K562 (cell line): ENCODE measurements around the gene SEC61A1. TPM values are rescaled to one million over a fixed set of nuclear protein-coding genes. Genes with fewer than 3 reads are reported as not detected.
A peak's percentile ranks its signal among the peaks of the same experiment; 100 is the strongest.

ENCODE experiments used
- ATAC-seq: fragments of 200-7000 bp; cut with Tn5 transposase; 3 replicates; pipeline ENCODE4 v1.9.1; 2020; ENCODE audit warnings: moderate library complexity
- BruUV-seq: library from RNA; stranded (reverse); fragments of 400-500 nt; replicated peaks from 2 replicates; lab custom pipeline; 2021; lab: Mats Ljungman, UMichigan
- CTCF ChIA-PET: fragments of 300-600 bp; formaldehyde crosslinking; extraction: SDS; loops from one replicate; lab custom pipeline; 2021; ENCODE audit warnings: low intra/inter-chr PET ratio; lab: Yijun Ruan, JAX
- POLR2A ChIA-PET: fragments of 300-600, 350-650 bp; sonication (Branson Sonifier 250); formaldehyde crosslinking; extraction: SDS; loops from one replicate; lab custom pipeline; 2021; ENCODE audit warnings: antibody characterized with exemption, inconsistent platforms; lab: Yijun Ruan, JAX
- DNase-seq, 4 experiments: peaks; one replicate each; pipeline versions ENCODE4 v3.0.0 to v3.0.0-alpha.2; 2011 to 2018; ENCODE audit warnings: low spot score in 3 of 4, mixed read lengths in 3 of 4; ENCODE audit errors: extremely low read depth in 1 of 4
- FAIRE-seq: peaks from 2 replicates; lab custom pipeline; 2011; peaks lifted over from hg19 to GRCh38; lab: Jason Lieb, UNC
- H2AFZ ChIP-seq: 2 replicates; pipeline ENCODE4 v1.6.0; 2011; ENCODE audit warnings: low read depth, low read length, control low read depth, inconsistent platforms
- H3K27ac ChIP-seq: fragments of 200-600 bp; 3 replicates; pipeline ENCODE4 v1.8.0; 2011; ENCODE audit warnings: low read depth, mild to moderate bottlenecking, control low read depth, inconsistent platforms, low read length, moderate library complexity, mixed read lengths; ENCODE audit errors: extremely low read depth
- H3K27me3 ChIP-seq, 2 experiments: fragments of 300-600 bp in 1 of 2; 2 replicates in 1 of 2; 3 replicates in 1 of 2; pipeline versions ENCODE4 v1.6.0 to v1.8.0; 2011; ENCODE audit warnings: inconsistent platforms in 2 of 2, low read length in 2 of 2, mild to moderate bottlenecking in 1 of 2, mixed read lengths in 1 of 2, moderate library complexity in 1 of 2; ENCODE audit not compliant: control insufficient read depth in 2 of 2, insufficient read depth in 2 of 2
- H3K36me3 ChIP-seq: fragments of 300-600 bp; 3 replicates; pipeline ENCODE4 v1.8.0; 2011; ENCODE audit warnings: mild to moderate bottlenecking, low read length, inconsistent platforms; ENCODE audit not compliant: control insufficient read depth, insufficient read depth
- H3K4me1 ChIP-seq, 2 experiments: fragments of 200-600 bp in 1 of 2; replicated peaks in 1 of 2; 2 replicates in 1 of 2; 3 replicates in 1 of 2; pipeline versions ENCODE4 v1.5.1 to v1.8.0; 2011; ENCODE audit warnings: inconsistent platforms in 2 of 2, low read length in 2 of 2, mild to moderate bottlenecking in 1 of 2, mixed read lengths in 1 of 2, moderate library complexity in 1 of 2; ENCODE audit not compliant: control insufficient read depth in 2 of 2, insufficient read depth in 2 of 2
- H3K4me2 ChIP-seq: 2 replicates; pipeline ENCODE4 v1.6.1; 2011; ENCODE audit warnings: low read length, control low read depth, inconsistent platforms, mixed read lengths; ENCODE audit not compliant: insufficient read depth
- H3K4me3 ChIP-seq: fragments of 200-600 bp; sonication (generic), shearing (Covaris generic); 2 replicates; pipeline ENCODE4 v1.5.1; 2016; ENCODE audit warnings: control low read depth, inconsistent platforms
- H3K79me2 ChIP-seq: fragments of 200-600 bp; 3 replicates; pipeline ENCODE4 v1.8.0; 2011; ENCODE audit warnings: low read length, inconsistent platforms; ENCODE audit not compliant: control insufficient read depth, insufficient read depth
- H3K9ac ChIP-seq, 2 experiments: 2 replicates each; pipeline versions ENCODE4 v1.6.0 to v1.6.1; 2011; ENCODE audit warnings: low read depth in 2 of 2, low read length in 2 of 2, control low read depth in 1 of 2, inconsistent platforms in 1 of 2, mild to moderate bottlenecking in 1 of 2, mixed read lengths in 1 of 2; ENCODE audit not compliant: insufficient read depth in 1 of 2
- H3K9me1 ChIP-seq: one replicate; pipeline ENCODE4 v1.6.0; 2011; ENCODE audit warnings: inconsistent platforms, mild to moderate bottlenecking, low read length, moderate library complexity; ENCODE audit not compliant: control insufficient read depth, insufficient read depth
- H3K9me3 ChIP-seq: replicated peaks from 2 replicates; pipeline ENCODE4 v1.5.1; 2011; ENCODE audit warnings: low read depth, low read length, inconsistent platforms; ENCODE audit not compliant: control insufficient read depth, insufficient read depth
- H4K20me1 ChIP-seq: replicated peaks from 2 replicates; pipeline ENCODE4 v1.6.1; 2011; ENCODE audit warnings: low read length, inconsistent platforms, mixed read lengths; ENCODE audit not compliant: control insufficient read depth, insufficient read depth
- ARHGAP35 ChIP-seq: fragments of 450-650 bp; IDR thresholded peaks from 2 replicates; pipeline ENCODE4 v1.6.1; 2018; ENCODE audit not compliant: partially characterized antibody
- CREB3L1 ChIP-seq: fragments of 450-650 bp; IDR thresholded peaks from 2 replicates; pipeline ENCODE4 v1.6.1; 2014; ENCODE audit warnings: low read depth, mild to moderate bottlenecking, moderate library complexity, borderline replicate concordance
- ETS2 ChIP-seq: IDR thresholded peaks from 2 replicates; pipeline ENCODE4 v1.6.1; 2016; ENCODE audit warnings: borderline replicate concordance, missing genetic modification characterization, mild to moderate bottlenecking, moderate library complexity, missing compliant biosample characterization; ENCODE audit not compliant: poor library complexity, severe bottlenecking
- HDAC6 ChIP-seq: IDR thresholded peaks from 2 replicates; pipeline ENCODE4 v1.6.1; 2012; ENCODE audit warnings: low read depth, mild to moderate bottlenecking, control low read depth, inconsistent platforms, low read length, moderate library complexity
- LCOR ChIP-seq: sonication (generic); formaldehyde crosslinking; IDR thresholded peaks from 2 replicates; pipeline ENCODE4 v1.8.0; 2022; ENCODE audit warnings: mild to moderate bottlenecking, missing genetic modification reagents
- MLLT1 ChIP-seq, 2 experiments: fragments of 450-650 bp; IDR thresholded peaks; 2 replicates each; pipeline ENCODE4 v1.6.1; 2016
- POLR2G ChIP-seq: fragments of 200-400 bp; formaldehyde crosslinking; IDR thresholded peaks from 2 replicates; pipeline ENCODE4 v1.6.1; 2017; ENCODE audit warnings: low read depth, mild to moderate bottlenecking, antibody characterized with exemption, low read length, moderate library complexity
- PYGO2 ChIP-seq: fragments of 450-650 bp; IDR thresholded peaks from 2 replicates; pipeline ENCODE4 v1.6.1; 2016; ENCODE audit warnings: mild to moderate bottlenecking, missing genetic modification characterization, moderate library complexity, missing compliant biosample characterization
- RBM22 ChIP-seq: fragments of 200-400 bp; formaldehyde crosslinking; IDR thresholded peaks from 2 replicates; pipeline ENCODE4 v1.6.1; 2018; ENCODE audit warnings: low read length, low read depth; ENCODE audit not compliant: poor library complexity, severe bottlenecking
- SUPT5H ChIP-seq: fragments of 450-650 bp; IDR thresholded peaks from 2 replicates; pipeline ENCODE4 v1.6.1; 2016
- ZFP30 ChIP-seq: fragments of 250-450 bp; sonication (Bioruptor Pico); IDR thresholded peaks from 2 replicates; pipeline ENCODE4 v1.8.0; 2022; ENCODE audit warnings: moderate library complexity, mild to moderate bottlenecking, inconsistent platforms, borderline replicate concordance
- ZNF695 ChIP-seq: fragments of 450-650 bp; formaldehyde crosslinking; IDR thresholded peaks from 2 replicates; pipeline ENCODE4 v1.4.0; 2020; ENCODE audit warnings: mild to moderate bottlenecking, moderate library complexity
- ZNF780A ChIP-seq: fragments of 250-450 bp; sonication (Bioruptor Pico); IDR thresholded peaks from 2 replicates; pipeline ENCODE4 v1.5.0; 2021; ENCODE audit warnings: mild to moderate bottlenecking
- WGBS: fragments of 100-300 bp; shearing (Covaris generic); methylation state at CpG from one replicate; pipeline ENCODE4 v1.1.6; 2016; ENCODE audit warnings: low coverage, mixed read lengths; ENCODE audit not compliant: insufficient coverage; ENCODE audit errors: missing lambda C conversion rate; 5-methylcytosine and 5-hydroxymethylcytosine counted together
- in situ Hi-C: fragments of 300-500 bp; cut with MboI; formaldehyde crosslinking; loops from 4 replicates; pipeline ENCODE4 v1.15.0; 2018; ENCODE audit warnings: inconsistent platforms, mixed read lengths
- intact Hi-C: fragments of 100-400 bp; cut with micrococcal nuclease; formaldehyde crosslinking; loops from 2 replicates; pipeline ENCODE4 v1.14.2; 2022
- polyA plus RNA-seq, 8 experiments: library from polyadenylated mRNA; depleted of rRNA in 4 of 8; stranded (reverse) in 5 of 8; unstranded in 3 of 8; fragments of >200 nt; fragmentation: Nextera tagmentation in 2 of 8; fragmentation: Illumina TruSeq in 1 of 8; extraction: Ambion mirVana in 2 of 8; extraction: Trizol in 1 of 8; gene quantifications; 2 replicates each; pipeline versions ENCODE4 v1.2.1 to v1.2.3, GENCODE V29; 2011 to 2014; ENCODE audit warnings: inconsistent platforms in 1 of 8, missing spikeins in 1 of 8
- total RNA-seq, 7 experiments: library from RNA; depleted of rRNA in 6 of 7; stranded (reverse); fragments of >200 nt in 6 of 7; fragmentation: Illumina TruSeq in 2 of 7; extraction: Trizol in 2 of 7; gene quantifications; 2 replicates each; pipeline versions ENCODE4 v1.2.1 to v1.2.3, GENCODE V29; 2011 to 2021; ENCODE audit warnings: low replicate concordance in 1 of 7

The SEC61A1 gene
- total and polyA plus RNA-seq, 9 of the 15 experiments (the other 6 are each of a cell fraction or from before 2014, with no cell fraction given), result 1.9 to 140 (median 79.1) TPM

GRCh38 chr3:128070898-128071591, 18.8 kb downstream of the SEC61A1 start:
- no peak overlapping the region for H3K4me2 ChIP-seq
- no TSS peak for BruUV-seq
- H3K79me2 ChIP-seq, result peaks cover 8% of the 10 kb centered on the region; the same call in 2 of the 3 replicates
- H3K4me1 ChIP-seq, result peaks cover 3 to 22% of the 10 kb centered on the region in 2 experiments; a peak in 4 of 5 replicates
- no peak overlapping the region for H3K27ac ChIP-seq
- CTCF ChIA-PET, result no interaction called here
- in situ Hi-C loops (no loop called here), intact Hi-C loops (loop anchor here (10.0 kb wide), 1 partner anchor 424 kb away; the partner anchor contains the start of gene GATA2)
- no peak overlapping the region for H3K4me3 ChIP-seq
- peaks cover 13% of the 10 kb centered on the region; the same call in 1 of the 2 replicates for H4K20me1 ChIP-seq
- WGBS, result 89% methylated on average over 12 of the region's 13 CpGs
- peaks cover 87% of the 10 kb centered on the region for H3K36me3 ChIP-seq
- POLR2A ChIA-PET, result interaction anchor here (0.7 to 0.9 kb wide), 5 partner anchors 14 to 1427 kb away, joined by 3 to 4 read pairs (median 3); no protein-coding TSS in a partner anchor
- no peak overlapping the region for H2AFZ ChIP-seq
- ATAC-seq, result no peak
- H3K27me3 ChIP-seq, result no peaks in the 10 kb centered on the region
- no peaks in the 10 kb centered on the region for H3K9me1 ChIP-seq
- H3K9me3 ChIP-seq, result no peaks in the 10 kb centered on the region
- DNase-seq, result no peak
- H3K9ac ChIP-seq, result no peak overlapping the region
- no peak for FAIRE-seq
- TF ChIP-seq SUPT5H (peak; percentile 52; the same call in 1 of the 2 replicates), ZNF695 (no peak), ZFP30 (CRISPR knock-in tag) (no peak), RBM22 (peak; percentile 57), ZNF780A (CRISPR knock-in tag) (no peak), LCOR (no peak), MLLT1 (IDR thresholded peaks at IDR 0.05) (no peak), PYGO2 (tag) (no peak), HDAC6 (no peak), POLR2G (peak; percentile 79), ARHGAP35 (no peak), CREB3L1 (no peak), ETS2 (tag) (no peak)
